Ishikawa (cell line): ENCODE results near the gene CFTR.

Experiments
- CEBPB ChIP-seq: IDR thresholded peaks from 2 replicates; pipeline ENCODE4 v1.6.1; 2012
- CREB1 ChIP-seq: IDR thresholded peaks from 2 replicates; pipeline ENCODE4 v1.6.1; 2012; ENCODE audit warnings: low read depth
- EGR1 ChIP-seq: IDR thresholded peaks from 2 replicates; pipeline ENCODE4 v1.6.1; 2012
- EP300 ChIP-seq: IDR thresholded peaks from 2 replicates; pipeline ENCODE4 v1.6.1; 2012; ENCODE audit warnings: borderline replicate concordance
- FOXM1 ChIP-seq: IDR thresholded peaks from 2 replicates; pipeline ENCODE4 v1.6.1; 2012; ENCODE audit warnings: low read depth, borderline replicate concordance
- NFIC ChIP-seq: IDR thresholded peaks from 2 replicates; pipeline ENCODE4 v1.6.1; 2012
- RAD21 ChIP-seq: IDR thresholded peaks from 2 replicates; pipeline ENCODE4 v1.6.1; 2012; ENCODE audit warnings: low read depth
- TAF1 ChIP-seq: IDR thresholded peaks from 2 replicates; pipeline ENCODE4 v1.6.1; 2012; ENCODE audit warnings: low read depth, mild to moderate bottlenecking
- TCF12 ChIP-seq: IDR thresholded peaks from 2 replicates; pipeline ENCODE4 v1.6.1; 2012; ENCODE audit warnings: low read depth
- TEAD4 ChIP-seq: IDR thresholded peaks from 2 replicates; pipeline ENCODE4 v1.6.1; 2012
- USF1 ChIP-seq: IDR thresholded peaks from 2 replicates; pipeline ENCODE4 v1.6.1; 2012
- YY1 ChIP-seq: IDR thresholded peaks from 2 replicates; pipeline ENCODE4 v1.6.1; 2012; ENCODE audit warnings: low read depth
- ZBTB7A ChIP-seq: IDR thresholded peaks from 2 replicates; pipeline ENCODE4 v1.6.1; 2012; ENCODE audit warnings: low read depth
- TF ChIP-seq, protein P1 (sequence below): IDR thresholded peaks from 2 replicates; pipeline ENCODE4 v1.6.1; 2012
- TF ChIP-seq, protein P2 (sequence below): IDR thresholded peaks from 2 replicates; pipeline ENCODE4 v1.6.1; 2012; ENCODE audit warnings: low read depth, mild to moderate bottlenecking

Gene CFTR

DNA sequence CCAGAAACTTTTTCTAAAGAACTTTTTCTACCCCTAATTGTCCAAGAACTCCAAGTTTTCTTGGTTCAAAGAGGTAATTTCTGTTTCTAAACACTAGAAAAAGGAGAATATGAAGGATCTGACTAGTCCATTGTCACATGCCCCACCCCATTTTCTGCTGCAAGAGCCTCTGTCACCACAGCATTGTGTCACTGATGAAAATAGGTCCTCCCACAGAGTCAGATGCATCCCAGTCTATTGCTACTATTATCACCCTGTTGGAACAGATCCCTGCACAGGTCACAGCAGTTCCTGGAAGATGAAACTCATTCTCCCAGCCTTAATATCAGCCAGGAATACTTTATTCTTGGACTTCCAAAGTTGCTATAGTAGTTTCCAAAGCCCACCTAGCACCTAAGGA, 7.5 kb upstream of the CFTR start:
- TF ChIP-seq ZBTB7A (no peak), EGR1 (no peak)
- TF ChIP-seq, protein P1, sequence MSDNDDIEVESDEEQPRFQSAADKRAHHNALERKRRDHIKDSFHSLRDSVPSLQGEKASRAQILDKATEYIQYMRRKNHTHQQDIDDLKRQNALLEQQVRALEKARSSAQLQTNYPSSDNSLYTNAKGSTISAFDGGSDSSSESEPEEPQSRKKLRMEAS, result no peak

GRCh38 chr7:117476557-117477215, 3.1 kb upstream of the CFTR start:
- TF ChIP-seq ZBTB7A, result no peak

GRCh38 chr7:117478836-117479224, 995 bp upstream of the CFTR start:
- TF ChIP-seq TCF12 (no peak), TEAD4 (no peak), USF1 (no peak), RAD21 (no peak), CEBPB (no peak), TAF1 (no peak), YY1 (no peak), EP300 (no peak), EGR1 (no peak), ZBTB7A (no peak), CREB1 (no peak)
- TF ChIP-seq, protein P1, result no peak

GRCh38 chr7:117480055-117480362, 184 bp downstream of the CFTR start:
- TF ChIP-seq EP300, result no peak
- no peak for TF ChIP-seq YY1

GRCh38 chr7:117480978-117481377, 1.2 kb downstream of the CFTR start:
- TF ChIP-seq CEBPB, result no peak
- TF ChIP-seq ZBTB7A, result no peak
- TF ChIP-seq TCF12, result no peak
- TF ChIP-seq EGR1, result no peak
- TF ChIP-seq NFIC, result no peak
- no peak for TF ChIP-seq USF1
- TF ChIP-seq FOXM1, result no peak
- TF ChIP-seq TEAD4, result no peak
- TF ChIP-seq TAF1, result no peak
- TF ChIP-seq, protein P2, sequence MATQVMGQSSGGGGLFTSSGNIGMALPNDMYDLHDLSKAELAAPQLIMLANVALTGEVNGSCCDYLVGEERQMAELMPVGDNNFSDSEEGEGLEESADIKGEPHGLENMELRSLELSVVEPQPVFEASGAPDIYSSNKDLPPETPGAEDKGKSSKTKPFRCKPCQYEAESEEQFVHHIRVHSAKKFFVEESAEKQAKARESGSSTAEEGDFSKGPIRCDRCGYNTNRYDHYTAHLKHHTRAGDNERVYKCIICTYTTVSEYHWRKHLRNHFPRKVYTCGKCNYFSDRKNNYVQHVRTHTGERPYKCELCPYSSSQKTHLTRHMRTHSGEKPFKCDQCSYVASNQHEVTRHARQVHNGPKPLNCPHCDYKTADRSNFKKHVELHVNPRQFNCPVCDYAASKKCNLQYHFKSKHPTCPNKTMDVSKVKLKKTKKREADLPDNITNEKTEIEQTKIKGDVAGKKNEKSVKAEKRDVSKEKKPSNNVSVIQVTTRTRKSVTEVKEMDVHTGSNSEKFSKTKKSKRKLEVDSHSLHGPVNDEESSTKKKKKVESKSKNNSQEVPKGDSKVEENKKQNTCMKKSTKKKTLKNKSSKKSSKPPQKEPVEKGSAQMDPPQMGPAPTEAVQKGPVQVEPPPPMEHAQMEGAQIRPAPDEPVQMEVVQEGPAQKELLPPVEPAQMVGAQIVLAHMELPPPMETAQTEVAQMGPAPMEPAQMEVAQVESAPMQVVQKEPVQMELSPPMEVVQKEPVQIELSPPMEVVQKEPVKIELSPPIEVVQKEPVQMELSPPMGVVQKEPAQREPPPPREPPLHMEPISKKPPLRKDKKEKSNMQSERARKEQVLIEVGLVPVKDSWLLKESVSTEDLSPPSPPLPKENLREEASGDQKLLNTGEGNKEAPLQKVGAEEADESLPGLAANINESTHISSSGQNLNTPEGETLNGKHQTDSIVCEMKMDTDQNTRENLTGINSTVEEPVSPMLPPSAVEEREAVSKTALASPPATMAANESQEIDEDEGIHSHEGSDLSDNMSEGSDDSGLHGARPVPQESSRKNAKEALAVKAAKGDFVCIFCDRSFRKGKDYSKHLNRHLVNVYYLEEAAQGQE, result no peak

DNA sequence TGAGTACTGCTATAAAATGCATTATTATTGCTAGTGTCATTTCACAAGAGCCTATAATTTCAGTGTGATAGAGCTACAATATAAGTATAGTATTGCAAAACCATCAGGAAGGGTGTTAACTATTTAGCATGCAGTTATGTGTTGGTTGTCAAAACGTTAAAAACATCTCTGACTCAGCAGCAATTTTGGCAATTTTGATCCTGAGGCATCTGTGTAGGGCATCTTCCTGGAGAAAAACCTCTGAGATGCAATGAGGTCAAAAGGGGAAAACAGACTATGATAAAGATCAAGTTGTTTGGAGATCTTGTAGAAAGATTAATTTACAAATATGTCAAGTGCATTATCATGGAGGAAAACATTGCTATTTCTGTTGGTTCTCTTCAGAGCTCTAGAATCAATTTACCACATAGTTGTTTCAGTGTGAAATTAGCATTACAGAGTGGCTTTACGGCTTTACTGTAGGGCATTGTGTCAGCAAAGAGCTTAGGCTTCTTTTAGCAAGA, 5.3 kb downstream of the CFTR start:
- TF ChIP-seq TAF1, result no peak
- TF ChIP-seq, protein P2, result no peak
- no peak for TF ChIP-seq USF1
- no peak for TF ChIP-seq YY1
- no peak for TF ChIP-seq RAD21
- no peak for TF ChIP-seq ZBTB7A
- TF ChIP-seq CEBPB, result no peak
- no peak for TF ChIP-seq NFIC
- TF ChIP-seq, protein P1, result no peak
- TF ChIP-seq TEAD4, result no peak
- TF ChIP-seq FOXM1, result no peak
- no peak for TF ChIP-seq TCF12
- no peak for TF ChIP-seq CREB1
- no peak for TF ChIP-seq EGR1
- TF ChIP-seq EP300, result no peak
